GM15510 (cell line): Measurements from ENCODE around the gene IGF2.

Experiments used
- POLR2A ChIP-seq: IDR thresholded peaks from 3 replicates; pipeline ENCODE4 v1.6.1; 2011; ENCODE audit warnings: borderline replicate concordance; ENCODE audit not compliant: insufficient read length; ENCODE audit errors: extremely low read depth

Gene IGF2

GRCh38 chr11:2102132-2102882, 36.9 kb downstream of the IGF2 start:
- no peak for TF ChIP-seq POLR2A

DNA sequence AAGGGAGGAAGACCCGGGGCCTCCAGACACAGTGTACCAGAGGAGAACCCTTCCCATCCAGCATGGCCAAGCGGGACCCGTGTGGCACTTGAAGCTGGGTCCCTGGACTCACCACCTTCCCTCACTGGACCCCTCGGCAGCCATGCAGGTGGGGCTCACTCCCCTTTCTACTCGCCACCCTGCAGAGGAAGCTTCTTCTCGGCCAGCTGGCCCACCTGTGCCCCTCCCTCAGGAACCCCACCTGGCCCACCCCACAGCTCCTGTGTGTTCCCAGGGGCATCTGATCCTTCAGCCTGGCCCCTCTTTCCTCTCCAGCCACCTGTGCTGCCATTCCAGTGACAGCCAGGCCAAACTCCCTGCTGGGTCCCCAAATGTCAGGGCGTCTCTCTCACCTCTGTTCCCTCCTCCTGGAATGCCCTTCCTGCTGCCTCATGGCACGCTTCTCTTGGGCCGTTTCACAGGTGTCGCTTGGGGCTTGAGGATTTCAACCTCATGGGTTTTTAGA, 38.0 kb downstream of the IGF2 start:
- no peak for TF ChIP-seq POLR2A

DNA sequence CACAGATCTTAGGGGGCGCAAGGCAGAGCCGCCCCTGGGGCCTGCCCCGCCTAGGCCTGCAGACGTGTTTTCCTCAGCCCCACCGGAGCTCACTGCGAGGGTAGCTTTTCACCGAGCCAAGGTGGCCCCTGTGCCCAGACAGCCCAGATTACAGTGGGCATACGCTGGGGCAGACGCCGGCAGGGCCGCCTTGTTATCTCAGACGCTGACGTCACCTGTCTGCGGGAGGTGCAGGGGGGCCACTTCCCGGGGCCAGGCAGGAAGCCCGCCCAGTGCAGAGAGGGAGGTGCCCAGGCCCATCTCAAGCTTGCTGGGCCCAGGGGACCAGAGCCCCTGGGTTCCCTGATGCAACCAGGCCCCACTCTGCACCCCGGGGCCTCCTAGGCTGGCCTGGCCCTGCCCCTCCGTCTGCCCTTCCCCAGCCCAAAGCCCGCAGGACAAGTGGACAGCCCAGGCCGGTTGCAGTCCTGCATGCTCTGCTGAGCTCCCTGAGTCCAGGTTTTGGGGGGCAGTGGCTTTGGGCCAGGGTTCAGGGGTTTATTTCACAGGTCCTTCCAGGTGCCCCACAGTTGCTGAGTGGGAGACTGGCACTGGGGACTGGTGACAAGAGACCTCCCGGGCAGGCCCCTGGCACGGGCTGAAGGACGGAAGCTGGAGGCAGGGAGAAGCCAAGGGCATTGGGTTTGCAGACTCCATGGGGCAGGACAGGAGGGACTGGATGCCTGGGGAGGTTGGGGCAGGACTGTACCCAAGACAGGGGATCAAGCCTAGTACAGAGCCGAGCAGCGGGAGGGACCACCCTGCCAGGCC, 38.6 kb downstream of the IGF2 start:
- TF ChIP-seq POLR2A = no peak

DNA sequence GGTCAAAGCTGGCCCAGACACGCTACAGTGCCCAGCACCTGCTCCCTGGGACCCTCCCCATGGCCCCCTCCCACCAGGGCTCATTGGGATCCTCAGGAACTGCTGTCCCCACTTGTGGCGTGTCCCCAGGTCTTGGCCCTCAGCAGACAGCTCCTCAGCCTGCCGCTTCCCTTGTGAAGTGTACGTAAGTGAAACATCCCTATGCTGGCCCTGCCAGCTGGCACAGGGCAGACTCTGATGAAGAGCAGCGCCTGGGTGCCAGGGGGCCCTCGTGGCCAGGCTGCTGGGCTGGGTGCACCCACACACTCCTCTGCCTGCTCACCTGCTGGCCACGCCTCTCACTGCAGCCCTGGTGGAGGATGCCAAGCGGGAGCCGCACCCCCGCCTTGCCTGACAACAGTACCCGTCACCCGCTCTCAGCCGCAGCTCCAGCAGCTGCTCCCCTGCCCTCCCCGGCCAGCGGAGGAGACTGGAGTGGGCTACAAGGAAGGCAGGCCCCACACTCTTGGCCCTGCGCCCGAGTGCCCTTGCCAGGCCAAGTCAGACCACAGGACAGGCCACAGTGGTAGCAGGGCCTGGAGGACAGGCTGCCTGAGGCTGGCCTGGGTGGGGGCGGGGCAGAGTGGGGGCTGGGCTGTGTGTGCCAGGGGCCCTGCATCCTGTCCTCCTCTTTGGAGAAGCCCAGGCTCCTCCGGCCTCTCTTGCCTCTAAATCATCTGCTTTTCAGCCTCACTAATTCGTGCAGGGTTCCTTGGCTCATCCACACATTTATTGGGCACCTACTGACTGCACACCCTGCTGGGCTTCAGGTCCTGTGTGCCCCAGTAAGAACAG, 39.5 kb downstream of the IGF2 start:
- no peak for TF ChIP-seq POLR2A

DNA sequence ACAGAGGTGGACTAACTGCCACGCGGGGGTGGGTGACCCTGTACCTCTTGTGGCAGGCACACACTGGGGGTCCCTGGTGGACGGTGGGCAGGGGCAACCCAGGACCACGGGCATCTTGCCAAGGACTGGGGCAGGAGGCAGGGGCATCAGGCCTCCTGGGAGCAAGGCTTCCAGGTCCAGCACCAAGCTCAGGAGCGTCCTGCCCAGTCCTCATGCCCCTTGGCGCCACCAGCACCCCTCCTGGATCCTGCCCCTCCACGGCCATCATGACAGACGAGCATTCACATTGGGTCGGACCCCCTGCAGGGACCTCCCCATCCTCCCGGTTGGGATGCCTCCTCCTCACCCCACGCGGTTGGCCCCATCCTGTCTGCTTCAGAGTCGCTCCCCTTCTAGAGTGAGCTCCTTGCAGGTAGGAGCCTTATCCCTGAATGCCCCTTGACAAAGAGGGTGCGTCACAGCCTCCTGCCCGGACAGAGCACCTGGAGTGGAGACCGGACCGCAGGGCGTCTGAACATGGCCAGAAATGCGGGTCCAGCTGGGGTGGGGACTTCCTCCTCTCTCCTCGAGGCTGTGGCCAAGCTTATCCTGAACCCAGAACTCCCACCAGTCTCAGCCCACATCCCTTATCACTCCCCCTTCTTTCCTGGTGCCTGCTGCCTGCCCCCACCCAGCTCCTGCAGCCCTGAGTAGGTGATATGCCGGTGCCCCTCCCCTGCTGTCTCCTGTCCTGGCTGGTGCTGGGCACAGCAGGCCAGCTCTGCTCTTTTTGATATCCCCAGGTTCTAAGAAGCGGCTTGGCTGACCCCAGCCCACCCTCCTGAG, 40.3 kb downstream of the IGF2 start:
- no peak for TF ChIP-seq POLR2A

DNA sequence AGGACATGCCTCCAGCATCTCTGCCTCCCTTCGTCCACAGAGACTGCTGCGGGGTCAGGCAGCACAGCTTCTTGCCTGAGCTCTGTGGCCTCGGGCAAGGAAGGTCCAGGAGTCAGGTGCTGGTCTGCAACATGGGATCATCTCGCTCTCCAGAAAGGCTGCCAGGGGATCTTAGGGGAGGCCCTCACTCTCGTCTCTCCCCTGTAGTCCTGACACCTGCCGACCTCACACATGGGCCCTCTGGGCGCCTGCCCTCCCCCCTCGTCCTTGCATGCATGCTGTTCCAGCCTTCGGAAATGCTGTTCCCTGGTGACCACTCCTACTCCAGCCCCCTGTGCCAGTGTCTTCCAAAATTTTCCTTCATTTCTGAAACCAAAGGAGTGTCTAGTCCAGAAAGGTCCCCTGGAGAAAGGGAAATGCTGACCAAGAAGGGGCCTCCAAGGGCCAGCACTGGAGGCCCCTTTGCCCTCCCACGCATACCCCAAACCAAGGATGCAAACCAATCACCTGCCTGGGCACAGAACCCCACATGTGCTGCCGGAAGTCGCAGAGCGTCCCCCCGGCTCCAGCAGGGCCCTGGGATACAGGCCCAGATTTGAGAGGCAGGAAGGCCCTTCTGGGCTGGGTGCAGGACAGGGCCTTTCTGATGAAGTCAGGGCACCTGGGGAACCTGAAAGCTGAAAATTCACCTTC, 41.0 kb downstream of the IGF2 start:
- no peak for TF ChIP-seq POLR2A

- no peak for TF ChIP-seq POLR2A
These were observed 41.7 kb downstream of the IGF2 start for GRCh38 chr11:2097356-2097997.

GRCh38 chr11:2096919-2097301, 42.3 kb downstream of the IGF2 start:
- TF ChIP-seq POLR2A = no peak

DNA sequence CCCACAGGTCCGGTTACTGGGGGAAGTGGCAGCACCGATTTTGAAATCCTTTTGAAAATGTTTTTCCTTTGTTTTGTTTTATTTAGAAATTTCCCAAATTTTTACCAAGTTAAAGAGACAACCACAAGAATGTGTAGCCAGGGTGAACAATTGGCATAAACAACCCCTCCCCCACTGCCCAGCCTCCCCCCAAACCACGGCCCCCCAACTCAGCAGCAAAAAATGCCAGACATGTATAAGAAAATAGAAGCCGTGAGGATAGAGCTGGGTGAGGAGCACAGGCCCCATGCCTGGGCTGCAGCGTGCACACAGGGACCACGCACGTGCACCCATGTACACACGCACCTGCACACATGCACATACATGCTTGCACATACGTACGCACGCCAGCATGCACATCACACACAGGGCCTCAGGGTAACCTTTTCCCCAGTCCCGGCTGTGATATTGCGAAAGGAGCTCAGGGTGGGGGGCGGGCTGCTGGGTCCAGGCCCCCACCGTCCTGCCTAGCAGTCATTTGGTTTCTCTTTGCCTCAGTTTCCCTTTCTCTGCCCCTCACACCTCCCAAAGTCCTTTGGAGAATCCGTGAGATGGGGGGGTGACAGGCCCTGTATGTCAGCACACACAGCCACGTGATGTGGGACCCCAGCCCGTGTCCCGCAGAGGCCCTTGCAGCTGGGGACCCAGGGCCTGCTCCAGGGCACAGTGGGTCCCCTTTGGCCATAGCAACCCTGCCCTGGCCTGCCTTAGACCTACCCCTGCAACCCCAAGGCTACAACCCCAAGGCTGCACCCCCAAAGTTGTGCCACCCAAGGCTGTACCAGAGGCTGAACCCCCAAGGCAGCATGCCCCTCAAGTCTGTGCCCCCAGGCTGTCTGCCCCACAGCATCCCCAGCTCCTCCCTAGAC, 42.9 kb downstream of the IGF2 start:
- no peak for TF ChIP-seq POLR2A

GRCh38 chr11:2095542-2095941, 43.6 kb downstream of the IGF2 start:
- no peak for TF ChIP-seq POLR2A

- no peak for TF ChIP-seq POLR2A
These were observed 44.0 kb downstream of the IGF2 start for GRCh38 chr11:2095198-2095520.

GRCh38 chr11:2094354-2095197, 44.6 kb downstream of the IGF2 start:
- TF ChIP-seq POLR2A = no peak
